WTC11 (cell line): ENCODE data around the gene FNDC3B. TPM values are rescaled to one million over a fixed set of nuclear protein-coding genes. Genes with fewer than 3 reads are reported as not detected.
A peak's percentile ranks its signal among the peaks of the same experiment; 100 is the strongest.

Experiments
- ATAC-seq: fragments of 200-7000 bp; cut with Tn5 transposase; 2 replicates; pipeline ENCODE4 v1.10.0; 2021; ENCODE audit warnings: mild to moderate bottlenecking, moderate library complexity
- CTCF ChIA-PET: fragments of 300-600 bp; sonication (Branson Sonifier 250); formaldehyde crosslinking; loops from one replicate; lab custom pipeline; 2021; ENCODE audit warnings: antibody characterized with exemption; lab: Charles Lee
- POLR2A ChIA-PET: fragments of 350-600 bp; sonication (Branson Sonifier 250); formaldehyde crosslinking; loops from one replicate; lab custom pipeline; 2021; ENCODE audit warnings: antibody characterized with exemption; lab: Charles Lee
- DNase-seq: peaks from one replicate; pipeline ENCODE4 v3.0.0; 2021; ENCODE audit warnings: low spot score
- H3K27ac Mint-ChIP-seq: 2 replicates; pipeline ENCODE4 v1.8.0; 2021; ENCODE audit warnings: mixed read lengths
- H3K27me3 Mint-ChIP-seq: 2 replicates; pipeline ENCODE4 v1.8.0; 2021; ENCODE audit warnings: low read depth, mild to moderate bottlenecking, moderate library complexity, mixed read lengths
- H3K36me3 Mint-ChIP-seq: 2 replicates; pipeline ENCODE4 v1.8.0; 2021; ENCODE audit warnings: mixed read lengths
- H3K4me1 Mint-ChIP-seq: 2 replicates; pipeline ENCODE4 v1.8.0; 2022; ENCODE audit warnings: mixed read lengths
- H3K4me3 Mint-ChIP-seq: 2 replicates; pipeline ENCODE4 v1.8.0; 2021; ENCODE audit warnings: mild to moderate bottlenecking, moderate library complexity, mixed read lengths
- H3K9me3 Mint-ChIP-seq: 2 replicates; pipeline ENCODE4 v1.8.0; 2021; ENCODE audit warnings: mixed read lengths
- AFF4 ChIP-seq: sonication (generic); formaldehyde crosslinking; IDR thresholded peaks from 2 replicates; pipeline ENCODE4 v1.8.1; 2023; ENCODE audit warnings: mild to moderate bottlenecking, missing genetic modification reagents, borderline replicate concordance
- AR ChIP-seq: fragments of 250-450 bp; sonication (Bioruptor Pico); IDR thresholded peaks from 2 replicates; pipeline ENCODE4 v1.9.0; 2021; ENCODE audit warnings: mild to moderate bottlenecking
- ATF2 ChIP-seq: sonication (generic); formaldehyde crosslinking; IDR thresholded peaks from 2 replicates; pipeline ENCODE4 v1.8.1; 2022; ENCODE audit warnings: low read depth, missing genetic modification reagents, borderline replicate concordance
- FOXJ3 ChIP-seq: sonication (generic); formaldehyde crosslinking; IDR thresholded peaks from 2 replicates; pipeline ENCODE4 v1.9.0; 2021; ENCODE audit warnings: missing genetic modification reagents, mild to moderate bottlenecking, borderline replicate concordance
- GRHL2 ChIP-seq: fragments of 250-450 bp; sonication (Bioruptor Pico); IDR thresholded peaks from 2 replicates; pipeline ENCODE4 v1.8.0; 2022; ENCODE audit warnings: mild to moderate bottlenecking, moderate library complexity; ENCODE audit not compliant: insufficient replicate concordance, severe bottlenecking
- HMGXB4 ChIP-seq: sonication (generic); formaldehyde crosslinking; IDR thresholded peaks from 2 replicates; pipeline ENCODE4 v1.8.1; 2023; ENCODE audit warnings: mild to moderate bottlenecking, moderate library complexity, missing genetic modification reagents
- MAX ChIP-seq: sonication (generic); formaldehyde crosslinking; IDR thresholded peaks from 2 replicates; pipeline ENCODE4 v1.8.0; 2022; ENCODE audit warnings: mild to moderate bottlenecking, missing genetic modification reagents
- NFE2L1 ChIP-seq: sonication (generic); formaldehyde crosslinking; IDR thresholded peaks from 2 replicates; pipeline ENCODE4 v1.8.1; 2023; ENCODE audit warnings: missing genetic modification reagents
- SMAD4 ChIP-seq: sonication (generic); formaldehyde crosslinking; IDR thresholded peaks from 2 replicates; pipeline ENCODE4 v1.8.0; 2022; ENCODE audit warnings: mild to moderate bottlenecking, missing genetic modification reagents
- SP1 ChIP-seq: sonication (generic); formaldehyde crosslinking; conservative IDR thresholded peaks from 2 replicates; pipeline ENCODE4 v1.8.1; 2022; ENCODE audit warnings: missing genetic modification reagents
- TEAD4 ChIP-seq: sonication (generic); formaldehyde crosslinking; IDR thresholded peaks from 2 replicates; pipeline ENCODE4 v1.8.0; 2022; ENCODE audit warnings: mild to moderate bottlenecking, missing genetic modification reagents
- USF1 ChIP-seq: sonication (generic); formaldehyde crosslinking; IDR thresholded peaks from 2 replicates; pipeline ENCODE4 v1.8.0; 2022; ENCODE audit warnings: mild to moderate bottlenecking, missing genetic modification reagents
- ZBTB21 ChIP-seq: sonication (generic); formaldehyde crosslinking; IDR thresholded peaks from 2 replicates; pipeline ENCODE4 v1.8.1; 2023; ENCODE audit warnings: mild to moderate bottlenecking, missing genetic modification reagents, borderline replicate concordance
- ZMAT4 ChIP-seq: fragments of 250-450 bp; sonication (Bioruptor Pico); IDR thresholded peaks from 2 replicates; pipeline ENCODE4 v1.9.0; 2021; ENCODE audit warnings: mild to moderate bottlenecking
- ZNF416 ChIP-seq: fragments of 250-450 bp; sonication (Bioruptor Pico); IDR thresholded peaks from 2 replicates; pipeline ENCODE4 v1.9.0; 2021; ENCODE audit warnings: mild to moderate bottlenecking, inconsistent platforms
- ZNF425 ChIP-seq: fragments of 250-450 bp; sonication (Bioruptor Pico); conservative IDR thresholded peaks from 2 replicates; pipeline ENCODE4 v1.9.0; 2021; ENCODE audit warnings: mild to moderate bottlenecking
- ZNF671 ChIP-seq: fragments of 250-450 bp; sonication (Bioruptor Pico); IDR thresholded peaks from 2 replicates; pipeline ENCODE4 v1.8.0; 2021; ENCODE audit warnings: mild to moderate bottlenecking
- ZSCAN18 ChIP-seq: fragments of 250-450 bp; sonication (Bioruptor Pico); IDR thresholded peaks from 2 replicates; pipeline ENCODE4 v2.1.2; 2022; ENCODE audit warnings: mild to moderate bottlenecking, moderate library complexity
- total RNA-seq: library from RNA; stranded (reverse); gene quantifications from 3 replicates; pipeline ENCODE4 v1.2.3, GENCODE V29; 2021

Gene FNDC3B
- total RNA-seq, 1 experiment from 2014 or later = 42.8 TPM

- no peak for TF ChIP-seq ATF2
- TF ChIP-seq GRHL2 (CRISPR knock-in tag) = no peak
- no peak for TF ChIP-seq ZNF671 (CRISPR knock-in tag)
- no peak for TF ChIP-seq TEAD4 (CRISPR knock-in tag)
- TF ChIP-seq ZNF425 = no peak
- TF ChIP-seq SP1 = no peak
- TF ChIP-seq NFE2L1 (CRISPR knock-in tag) = no peak
- TF ChIP-seq ZNF416 = no peak
- TF ChIP-seq USF1 (CRISPR knock-in tag) = no peak
- no peak for TF ChIP-seq SMAD4 (CRISPR knock-in tag)
- TF ChIP-seq ZBTB21 (CRISPR knock-in tag) = no peak
Observed at GRCh38 chr3:172150913-172151650, 111.7 kb downstream of the FNDC3B start (continued).

GRCh38 chr3:172151651-172152649 is 112.6 kb downstream of the FNDC3B start:
- no peaks in the 10 kb centered on the region for H3K9me3 Mint-ChIP-seq
- H3K4me3 Mint-ChIP-seq = no peak overlapping the region; the same call in 1 of the 2 replicates
- DNase-seq (no peak), ATAC-seq (no peak)
- peak overlapping the region; percentile 85 for H3K27ac Mint-ChIP-seq
- no peaks in the 10 kb centered on the region for H3K36me3 Mint-ChIP-seq
- H3K27me3 Mint-ChIP-seq = no peaks in the 10 kb centered on the region
- H3K4me1 Mint-ChIP-seq = peaks cover 91% of the 10 kb centered on the region
- POLR2A ChIA-PET = interaction anchor here (0.8 kb wide), 1 partner anchor 440 kb away, joined by 4 read pairs; no protein-coding TSS in a partner anchor
- CTCF ChIA-PET = interaction anchor here (1.4 kb wide), 1 partner anchor 12 kb away, joined by 4 read pairs; no protein-coding TSS in a partner anchor
- TF ChIP-seq MAX (CRISPR knock-in tag) (no peak), ZSCAN18 (no peak), ZMAT4 (CRISPR knock-in tag) (no peak), HMGXB4 (CRISPR knock-in tag) (no peak), AFF4 (no peak), FOXJ3 (no peak), AR (no peak)
